CD4-positive, alpha-beta T cell treated with Interleukin-6 for 4 hours (primary cell): ENCODE data around the gene ARHGEF7.
"Not testable (repeated sequence)": the region's sequence is repeated elsewhere in the genome, so short reads cannot be mapped to it uniquely, and the experiment has no call there.

Experiments used
- DNase-seq: peaks from one replicate; pipeline ENCODE4 v3.0.0-alpha.2; 2020; ENCODE audit warnings: mixed read lengths

The ARHGEF7 gene

DNA sequence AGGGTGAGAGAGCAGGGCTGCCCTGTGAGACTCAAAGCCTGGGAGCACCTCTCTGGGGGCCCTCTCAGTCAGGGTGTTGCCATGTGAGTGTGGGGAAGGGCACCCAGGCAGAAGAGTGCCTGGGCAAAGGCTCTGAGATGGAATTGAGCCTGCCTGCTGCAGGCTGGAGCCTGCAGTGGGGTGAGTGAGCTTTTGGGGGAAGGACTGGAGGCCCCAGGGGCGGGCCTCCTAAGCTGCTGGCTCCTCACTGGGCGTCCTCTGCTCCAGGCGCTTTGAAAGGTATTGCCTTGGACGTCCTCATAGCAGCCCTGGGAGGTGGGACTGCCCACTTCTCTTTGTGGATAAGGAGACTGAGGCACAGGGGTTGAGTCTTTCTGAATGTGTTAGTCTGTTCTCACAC, 60.3 kb downstream of the ARHGEF7 start:
- no peak for DNase-seq

- DNase-seq = no peak
These were observed 60.8 kb downstream of the ARHGEF7 start for GRCh38 chr13:111175935-111176334.

GRCh38 chr13:111176421-111176820, 61.3 kb downstream of the ARHGEF7 start:
- no peak for DNase-seq

DNA sequence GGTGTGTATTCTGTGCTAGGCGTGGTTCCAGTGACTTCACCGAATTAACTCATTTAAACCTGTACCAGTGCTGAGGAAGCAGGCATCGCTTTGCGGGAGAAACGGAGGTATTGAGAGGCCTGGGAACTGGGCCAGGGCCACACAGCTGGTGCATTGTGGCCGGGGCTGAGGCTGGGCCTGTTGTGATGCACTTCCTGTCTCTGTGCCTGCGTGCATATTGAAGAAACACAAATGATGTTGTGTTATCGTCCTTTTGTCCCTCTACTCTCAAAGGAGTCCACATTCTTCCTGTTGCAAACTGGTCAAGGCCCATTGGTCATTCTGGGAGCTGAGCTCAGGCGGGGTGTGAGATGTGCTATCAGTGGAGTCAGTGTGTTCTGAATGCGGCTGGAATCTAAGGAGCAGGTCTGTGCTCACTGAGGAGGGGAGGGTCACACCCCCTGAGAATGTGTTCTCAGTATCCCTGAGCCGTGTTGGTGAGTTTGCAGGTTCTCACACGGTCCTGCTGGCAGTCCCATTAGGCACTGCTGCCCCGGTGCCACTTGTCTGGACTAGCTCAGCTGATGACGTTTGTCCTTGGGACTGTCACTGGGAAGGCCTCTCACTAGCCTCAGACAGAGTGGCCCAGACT, 62.1 kb downstream of the ARHGEF7 start:
- peak; percentile 73 for DNase-seq

- no peak for DNase-seq
These were observed 62.8 kb downstream of the ARHGEF7 start for GRCh38 chr13:111177921-111178320.

GRCh38 chr13:111178402-111178801, 63.3 kb downstream of the ARHGEF7 start:
- no peak for DNase-seq

- DNase-seq = no peak
These were observed 65.0 kb downstream of the ARHGEF7 start for GRCh38 chr13:111179908-111180760.

GRCh38 chr13:111181977-111182376, 66.9 kb downstream of the ARHGEF7 start:
- no peak for DNase-seq

- peak; percentile 41 for DNase-seq
These were observed 68.1 kb downstream of the ARHGEF7 start for GRCh38 chr13:111183087-111183645.

GRCh38 chr13:111183959-111184358, 68.8 kb downstream of the ARHGEF7 start:
- DNase-seq = no peak

GRCh38 chr13:111184458-111185401, 69.6 kb downstream of the ARHGEF7 start:
- DNase-seq = peak; percentile 67

DNA sequence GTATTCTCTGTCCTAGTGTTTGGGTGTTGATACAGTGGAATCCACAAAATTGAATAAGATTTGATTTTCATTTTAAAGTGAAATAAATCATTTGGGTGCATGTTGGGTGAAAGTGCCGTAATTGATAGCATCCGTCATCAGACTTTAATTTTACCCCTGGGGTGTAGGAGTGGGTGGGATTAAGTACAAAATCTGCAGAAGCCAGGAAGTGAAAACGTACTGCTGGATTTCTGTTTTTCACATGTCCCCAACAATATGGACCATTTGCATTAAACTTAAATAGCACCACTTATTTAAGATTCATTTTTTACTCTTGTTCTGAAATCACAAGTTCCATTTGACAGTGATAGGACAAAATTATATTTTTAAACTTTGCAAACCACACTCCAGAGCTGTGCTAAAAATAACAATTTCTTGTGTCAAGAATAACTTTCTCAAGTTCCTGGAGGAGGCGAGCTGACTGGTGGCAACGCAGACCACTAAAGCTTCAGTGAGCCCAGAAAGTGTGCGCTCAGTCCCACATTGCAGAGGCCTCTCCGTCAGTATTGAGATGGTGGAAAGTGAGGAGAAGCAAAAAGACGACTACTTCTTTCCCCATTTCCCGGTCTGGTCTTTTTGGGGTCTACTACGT, 71.3 kb downstream of the ARHGEF7 start:
- no peak for DNase-seq

DNA sequence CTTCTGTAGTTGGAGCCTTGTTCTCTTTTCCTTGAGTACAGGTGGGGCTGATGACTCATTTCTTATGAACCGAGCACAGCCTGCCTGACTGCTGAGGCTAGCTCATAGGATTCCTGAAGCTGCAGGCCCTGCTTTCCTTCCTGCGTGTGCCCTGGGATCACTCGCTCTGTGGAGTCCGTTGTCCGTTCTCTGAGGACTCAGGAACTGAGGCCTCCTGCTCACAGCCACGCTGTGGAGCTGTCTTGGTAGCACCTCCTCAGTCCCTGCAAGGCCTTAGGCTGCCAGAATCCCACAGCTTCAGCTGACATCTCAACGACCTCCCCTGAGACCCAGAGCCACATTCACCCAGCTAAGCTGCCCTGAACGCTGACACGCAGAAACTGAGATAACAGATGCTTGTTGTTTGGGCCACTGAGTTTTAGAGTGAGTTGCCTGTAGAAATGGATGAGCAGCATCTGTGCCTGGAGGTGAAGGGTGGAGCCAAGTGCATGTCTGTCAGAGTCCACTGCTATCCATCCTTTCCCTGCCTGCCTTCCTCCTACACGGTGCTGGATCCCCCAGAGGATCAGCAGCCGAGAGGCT, 72.9 kb downstream of the ARHGEF7 start:
- no peak for DNase-seq

- DNase-seq = peak; percentile 66
These were observed 74.0 kb downstream of the ARHGEF7 start for GRCh38 chr13:111189064-111189505.

GRCh38 chr13:111189516-111189915, 74.4 kb downstream of the ARHGEF7 start:
- not testable (repeated sequence) for DNase-seq

DNA sequence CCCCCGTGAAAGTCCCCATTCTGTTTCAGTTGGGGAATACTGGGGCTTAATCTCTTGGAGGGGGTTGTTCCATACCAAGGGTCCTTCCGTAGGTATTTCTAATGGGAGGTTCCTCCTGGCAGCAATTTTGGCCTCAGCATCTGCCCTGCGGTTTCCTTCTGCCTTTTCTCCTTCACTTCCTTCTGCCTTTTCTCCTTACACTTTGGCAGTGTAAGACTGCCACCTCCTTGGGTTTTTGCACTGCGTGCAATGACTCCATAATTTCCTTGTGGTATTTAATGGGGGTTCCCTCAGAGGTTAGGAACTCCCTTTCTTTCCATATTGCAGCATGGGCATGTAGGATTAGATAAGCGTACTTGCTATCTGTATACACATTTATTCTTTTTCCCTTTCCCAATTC, 78.1 kb downstream of the ARHGEF7 start:
- not testable (repeated sequence) for DNase-seq

DNA sequence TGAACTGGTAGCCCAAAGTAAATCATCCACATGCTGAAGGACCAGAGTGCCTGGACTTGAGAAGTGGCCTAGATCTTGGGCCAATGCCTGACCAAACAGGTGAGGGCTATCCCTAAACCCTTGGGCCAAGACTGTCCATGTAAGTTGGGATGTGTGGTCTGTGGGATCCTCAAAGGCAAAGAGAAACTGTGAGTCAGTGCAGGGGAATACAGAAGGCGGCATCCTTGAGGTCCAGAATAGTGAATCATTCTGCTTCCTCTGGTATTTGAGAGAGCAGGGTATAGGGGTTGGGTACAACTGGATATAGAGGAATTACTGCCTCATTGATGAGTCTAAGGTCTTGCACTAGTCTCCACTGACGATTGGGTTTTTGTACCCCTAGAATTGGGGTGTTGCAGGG, 79.5 kb downstream of the ARHGEF7 start:
- not testable (repeated sequence) for DNase-seq

DNA sequence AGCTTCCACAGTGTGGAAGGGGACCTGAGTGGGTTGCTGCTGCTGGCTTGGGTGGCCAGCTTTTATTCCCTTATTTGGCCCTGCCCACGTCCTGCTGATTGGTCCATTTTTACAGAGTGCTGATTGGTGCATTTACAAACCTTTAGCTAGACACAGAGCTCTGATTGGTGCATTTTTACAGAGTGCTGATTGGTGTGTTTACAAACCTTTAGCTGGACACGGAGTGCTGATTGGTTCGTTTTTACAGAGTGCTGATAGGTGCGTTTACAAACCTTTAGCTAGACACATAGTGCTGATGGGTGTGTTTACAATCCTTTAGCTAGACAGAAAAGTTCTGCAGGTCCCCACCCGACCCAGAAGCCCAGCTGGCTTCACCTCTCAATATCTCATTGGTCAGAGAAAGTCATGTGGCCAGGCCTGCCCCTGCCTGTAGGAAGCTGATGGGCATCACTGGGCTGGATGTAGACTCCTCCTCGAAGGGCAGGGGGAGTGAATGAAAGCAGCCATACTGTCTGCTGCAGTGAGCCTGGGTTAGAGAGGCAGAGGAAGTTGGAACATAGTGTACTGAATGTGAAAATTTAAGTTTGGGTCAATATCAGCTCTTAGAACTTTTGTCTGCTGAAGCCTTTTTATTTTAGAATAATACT, 83.7 kb downstream of the ARHGEF7 start:
- DNase-seq = not testable (repeated sequence)

DNA sequence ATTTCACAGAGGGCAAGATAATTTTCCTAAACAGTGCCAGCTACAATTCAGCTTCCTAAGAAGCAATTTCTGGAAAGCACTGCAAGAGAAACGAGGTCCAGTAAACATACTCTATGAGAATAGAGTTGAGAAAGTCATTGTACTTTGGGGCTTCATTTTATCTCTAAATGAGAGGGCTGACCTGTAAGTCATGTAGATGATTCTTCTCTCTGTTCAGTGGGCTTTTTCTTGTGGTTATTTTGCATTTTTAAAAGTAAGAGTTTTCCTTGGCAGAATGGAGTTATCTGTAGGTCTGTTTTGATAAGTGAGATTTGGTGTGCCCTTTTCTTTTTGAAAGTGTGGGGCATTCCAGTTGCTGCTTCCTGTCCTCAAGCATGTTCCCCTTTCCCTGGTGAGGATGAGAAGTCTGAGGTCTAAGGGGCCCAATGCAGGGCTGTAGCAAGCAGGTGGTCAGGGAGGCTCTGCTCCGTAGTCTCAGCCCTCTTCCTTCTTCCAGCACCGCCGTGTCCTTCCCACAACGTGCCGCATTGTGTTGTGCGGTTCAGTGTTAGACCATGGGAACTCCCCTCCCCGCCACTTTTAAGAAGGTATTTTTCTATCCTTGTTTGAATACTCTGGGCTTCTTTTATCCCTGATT, 86.3 kb downstream of the ARHGEF7 start:
- no peak for DNase-seq

GRCh38 chr13:111202156-111202621, 87.1 kb downstream of the ARHGEF7 start:
- no peak for DNase-seq

DNA sequence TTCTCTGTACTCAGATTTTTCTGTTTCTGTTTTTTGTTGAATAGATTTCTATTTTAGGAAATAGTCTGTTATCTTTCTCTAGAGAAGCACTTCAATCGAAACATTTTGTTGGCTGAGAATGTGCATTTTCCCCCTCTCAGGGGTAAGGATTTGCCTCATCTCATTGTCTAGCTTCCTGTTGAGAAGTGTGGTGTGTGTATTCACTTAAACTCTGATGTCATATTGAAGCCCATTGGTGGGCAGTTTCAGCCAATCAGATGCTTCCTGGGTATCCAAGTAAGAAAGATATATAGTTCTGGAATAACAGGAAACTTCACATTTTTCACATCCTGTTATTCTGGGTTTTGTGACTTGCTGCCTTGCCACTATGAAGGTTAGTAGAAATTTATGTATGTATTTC, 87.6 kb downstream of the ARHGEF7 start:
- DNase-seq = peak; percentile 33
